Endothelial cell of umbilical vein (primary cell): ENCODE data around the gene IL22RA2. TPM values are rescaled to one million over a fixed set of nuclear protein-coding genes. Genes with fewer than 3 reads are reported as not detected.

Source experiments
- BruUV-seq: library from RNA; stranded (reverse); fragments of 400-500 nt; replicated peaks from 2 replicates; lab custom pipeline; 2021; lab: Mats Ljungman, UMichigan
- CTCF ChIA-PET: fragments of 300-600, 350-600 bp; sonication (Branson Sonifier 250); formaldehyde crosslinking; loops from one replicate; lab custom pipeline; 2021; ENCODE audit warnings: antibody characterized with exemption, inconsistent platforms; lab: Charles Lee
- POLR2A ChIA-PET: fragments of 300-600, 350-600 bp; sonication (Branson Sonifier 250); formaldehyde crosslinking; loops from one replicate; lab custom pipeline; 2021; ENCODE audit warnings: antibody characterized with exemption, inconsistent platforms; lab: Charles Lee
- DNase-seq: peaks from one replicate; pipeline ENCODE4 v3.0.0-alpha.2; 2011; ENCODE audit warnings: low read depth, low spot score
- FAIRE-seq: peaks from 2 replicates; lab custom pipeline; 2011; peaks lifted over from hg19 to GRCh38; lab: Jason Lieb, UNC
- H2AFZ ChIP-seq: 2 replicates; pipeline ENCODE4 v1.6.0; 2012; ENCODE audit warnings: low read depth, low read length, control low read depth, inconsistent platforms
- H3K27ac ChIP-seq: 2 replicates; pipeline ENCODE4 v1.5.1; 2011; ENCODE audit warnings: low read depth, mild to moderate bottlenecking, control low read depth, low read length, moderate library complexity; ENCODE audit not compliant: insufficient read depth
- H3K27me3 ChIP-seq, 2 experiments: 2 replicates each; pipeline versions ENCODE4 v1.6.0 to v1.6.1; 2011; ENCODE audit warnings: low read length in 2 of 2, mixed read lengths in 1 of 2; ENCODE audit not compliant: control insufficient read depth in 2 of 2, insufficient read depth in 2 of 2
- H3K36me3 ChIP-seq, 2 experiments: 2 replicates in 1 of 2; 3 replicates in 1 of 2; pipeline ENCODE4 v1.5.1; 2011; ENCODE audit warnings: low read length in 2 of 2, mild to moderate bottlenecking in 1 of 2, moderate library complexity in 1 of 2; ENCODE audit not compliant: control insufficient read depth in 2 of 2, insufficient read depth in 2 of 2; ENCODE audit errors: extremely low read depth in 1 of 2
- H3K4me1 ChIP-seq: 3 replicates; pipeline ENCODE4 v1.5.1; 2011; ENCODE audit warnings: mild to moderate bottlenecking, low read length; ENCODE audit not compliant: control insufficient read depth, insufficient read depth; ENCODE audit errors: extremely low read depth
- H3K4me2 ChIP-seq: 2 replicates; pipeline ENCODE4 v1.6.1; 2011; ENCODE audit warnings: low read length, control low read depth, mixed read lengths; ENCODE audit not compliant: insufficient read depth
- H3K4me3 ChIP-seq, 3 experiments: fragments of 200-600 bp in 1 of 3; sonication (generic), shearing (Covaris generic) in 1 of 3; replicated peaks in 1 of 3; 2 replicates each; pipeline ENCODE4 v1.5.1; 2011 to 2016; ENCODE audit warnings: control low read depth in 3 of 3, low read length in 3 of 3, mild to moderate bottlenecking in 2 of 3, inconsistent platforms in 1 of 3, low read depth in 1 of 3, moderate library complexity in 1 of 3; ENCODE audit not compliant: insufficient read depth in 1 of 3
- H3K79me2 ChIP-seq: 2 replicates; pipeline ENCODE4 v1.6.0; 2012; ENCODE audit warnings: low read length, inconsistent platforms; ENCODE audit not compliant: control insufficient read depth, insufficient read depth
- H3K9ac ChIP-seq: replicated peaks from 2 replicates; pipeline ENCODE3; 2011; ENCODE audit warnings: low read length, control low read depth; ENCODE audit not compliant: insufficient read depth; ENCODE audit errors: extremely low read depth
- H3K9me1 ChIP-seq: replicated peaks from 3 replicates; pipeline ENCODE4 v1.6.0; 2011; ENCODE audit warnings: mild to moderate bottlenecking, low read length; ENCODE audit not compliant: control insufficient read depth, insufficient read depth; ENCODE audit errors: extremely low read depth
- H3K9me3 ChIP-seq: replicated peaks from 2 replicates; pipeline ENCODE4 v1.5.1; 2012; ENCODE audit warnings: low read length, inconsistent platforms; ENCODE audit not compliant: control insufficient read depth, insufficient read depth
- H4K20me1 ChIP-seq: replicated peaks from 2 replicates; pipeline ENCODE3; 2011; ENCODE audit warnings: mild to moderate bottlenecking, low read length; ENCODE audit not compliant: control insufficient read depth, insufficient read depth; ENCODE audit errors: extremely low read depth
- EZH2 ChIP-seq: IDR thresholded peaks from 2 replicates; pipeline ENCODE4 v1.6.1; 2012; ENCODE audit warnings: borderline replicate concordance, low read depth, mild to moderate bottlenecking, moderate library complexity, low read length, inconsistent platforms; ENCODE audit not compliant: severe bottlenecking
- FOS ChIP-seq: IDR thresholded peaks from 2 replicates; pipeline ENCODE4 v1.6.1; 2011; ENCODE audit warnings: mild to moderate bottlenecking, low read length, moderate library complexity, borderline replicate concordance; ENCODE audit not compliant: insufficient read depth
- GATA2 ChIP-seq: IDR thresholded peaks from 2 replicates; pipeline ENCODE4 v1.7.0; 2011; ENCODE audit warnings: low read depth, mild to moderate bottlenecking, moderate library complexity, mixed read lengths, low read length; ENCODE audit not compliant: insufficient read length, insufficient read depth
- JUN ChIP-seq: IDR thresholded peaks from 2 replicates; pipeline ENCODE4 v1.6.1; 2011; ENCODE audit warnings: borderline replicate concordance, low read depth; ENCODE audit not compliant: insufficient read length, insufficient read depth
- MYC ChIP-seq: IDR thresholded peaks from one replicate; pipeline ENCODE4 v1.6.1; 2011; ENCODE audit warnings: mild to moderate bottlenecking, low read depth, low read length
- POLR2A ChIP-seq: IDR thresholded peaks from 2 replicates; pipeline ENCODE4 v1.6.1; 2012; ENCODE audit warnings: low read depth, mild to moderate bottlenecking, control low read depth, low read length
- POLR2AphosphoS5 ChIP-seq: IDR thresholded peaks from 2 replicates; pipeline ENCODE4 v1.6.1; 2012; ENCODE audit warnings: low read depth, mild to moderate bottlenecking, control low read depth, low read length, moderate library complexity; ENCODE audit not compliant: insufficient read depth
- dilution Hi-C: fragments of 300-500 bp; cut with MboI; formaldehyde crosslinking; loops from one replicate; pipeline ENCODE4 v1.15.0; 2019; ENCODE audit warnings: low sequenced_read_pairs; ENCODE audit not compliant: extremely low pct_ligation_motif_present
- intact Hi-C: fragments of 100-400 bp; cut with micrococcal nuclease; formaldehyde crosslinking; loops from one replicate; pipeline ENCODE4 v1.10.0; 2022
- polyA plus RNA-seq, 4 experiments: library from polyadenylated mRNA; depleted of rRNA in 3 of 4; stranded (reverse) in 3 of 4; unstranded in 1 of 4; fragments of >200 nt; gene quantifications; 2 replicates each; pipeline versions ENCODE4 v1.2.1 to v1.2.3, GENCODE V29; 2011 to 2012; ENCODE audit warnings: missing spikeins in 1 of 4
- total RNA-seq: library from RNA; stranded (reverse); gene quantifications from 2 replicates; pipeline ENCODE4 v1.2.3, GENCODE V29; 2021
- TF ChIP-seq, protein P1 (sequence below): IDR thresholded peaks from 2 replicates; pipeline ENCODE4 v1.6.1; 2011; ENCODE audit not compliant: insufficient read depth, insufficient read length
- TF ChIP-seq, protein P2 (sequence below), 2 donors: IDR thresholded peaks; 1 replicate in 1 of 2; 2 replicates in 1 of 2; pipeline ENCODE4 v1.5.1; 2011; ENCODE audit warnings: low read length in 2 of 2, mild to moderate bottlenecking in 2 of 2, moderate library complexity in 2 of 2, control low read depth in 1 of 2, inconsistent platforms in 1 of 2, low read depth in 1 of 2; ENCODE audit not compliant: insufficient read depth in 1 of 2; ENCODE audit errors: extremely low read depth in 1 of 2

The IL22RA2 gene
- total and polyA plus RNA-seq, 2 donors (not counting 3 experiments of a cell fraction or from before 2014, with no cell fraction given) = not detected

DNA sequence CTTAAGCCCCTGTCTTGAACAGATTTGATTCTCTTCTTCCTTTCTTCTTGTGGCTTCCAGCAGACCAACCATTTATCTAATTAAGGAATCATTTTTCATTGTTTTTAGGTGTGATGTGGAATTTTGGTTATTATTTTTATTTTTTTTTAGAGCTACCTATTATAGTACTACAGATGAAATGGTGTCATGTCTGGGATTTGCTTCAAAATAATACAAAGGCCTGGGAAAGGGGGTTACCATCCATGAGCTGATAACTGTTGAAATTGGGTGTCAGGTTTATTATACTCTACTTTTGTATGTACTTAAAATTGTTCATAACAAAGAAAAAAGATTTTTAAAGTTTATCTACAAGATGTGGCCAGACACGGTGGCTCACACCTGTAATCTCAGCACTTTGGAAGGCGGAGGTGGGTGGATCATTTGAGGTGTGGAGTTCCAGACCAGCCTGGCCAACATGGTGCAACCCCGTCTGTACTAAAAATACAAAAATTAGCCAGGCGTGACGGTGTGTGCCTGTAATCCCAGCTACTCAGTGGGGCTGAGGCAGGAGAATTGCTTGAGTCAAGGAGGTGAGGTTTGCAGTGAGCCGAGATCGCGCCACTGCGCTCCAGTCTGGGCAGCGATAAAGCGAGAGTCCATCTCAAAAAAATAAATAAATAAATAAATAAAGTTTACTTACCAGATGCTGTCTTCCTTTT lies 561 bp downstream of the IL22RA2 start:
- no peaks in the 10 kb centered on the region for H3K4me1 ChIP-seq
- ChIA-PET POLR2A (no interaction called here), CTCF (interaction anchor here (1.1 kb wide), 1 partner anchor 99 kb away, joined by 3 read pairs; no protein-coding TSS in a partner anchor)
- H3K79me2 ChIP-seq = no peaks in the 10 kb centered on the region
- no peaks in the 10 kb centered on the region for H3K9me1 ChIP-seq
- no peaks in the 10 kb centered on the region for H4K20me1 ChIP-seq
- no peaks in the 10 kb centered on the region for H3K27me3 ChIP-seq
- no peak overlapping the region for H3K27ac ChIP-seq
- no peak overlapping the region for H3K9ac ChIP-seq
- intact Hi-C loops (no loop called here), dilution Hi-C loops (no loop called here)
- H3K9me3 ChIP-seq = no peaks in the 10 kb centered on the region
- no peak for TF ChIP-seq JUN
- TF ChIP-seq POLR2AphosphoS5 = no peak
- no peak for TF ChIP-seq POLR2A
- no peak for TF ChIP-seq EZH2
- TF ChIP-seq, protein P1, sequence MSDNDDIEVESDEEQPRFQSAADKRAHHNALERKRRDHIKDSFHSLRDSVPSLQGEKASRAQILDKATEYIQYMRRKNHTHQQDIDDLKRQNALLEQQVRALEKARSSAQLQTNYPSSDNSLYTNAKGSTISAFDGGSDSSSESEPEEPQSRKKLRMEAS = no peak
- TF ChIP-seq, protein P2, sequence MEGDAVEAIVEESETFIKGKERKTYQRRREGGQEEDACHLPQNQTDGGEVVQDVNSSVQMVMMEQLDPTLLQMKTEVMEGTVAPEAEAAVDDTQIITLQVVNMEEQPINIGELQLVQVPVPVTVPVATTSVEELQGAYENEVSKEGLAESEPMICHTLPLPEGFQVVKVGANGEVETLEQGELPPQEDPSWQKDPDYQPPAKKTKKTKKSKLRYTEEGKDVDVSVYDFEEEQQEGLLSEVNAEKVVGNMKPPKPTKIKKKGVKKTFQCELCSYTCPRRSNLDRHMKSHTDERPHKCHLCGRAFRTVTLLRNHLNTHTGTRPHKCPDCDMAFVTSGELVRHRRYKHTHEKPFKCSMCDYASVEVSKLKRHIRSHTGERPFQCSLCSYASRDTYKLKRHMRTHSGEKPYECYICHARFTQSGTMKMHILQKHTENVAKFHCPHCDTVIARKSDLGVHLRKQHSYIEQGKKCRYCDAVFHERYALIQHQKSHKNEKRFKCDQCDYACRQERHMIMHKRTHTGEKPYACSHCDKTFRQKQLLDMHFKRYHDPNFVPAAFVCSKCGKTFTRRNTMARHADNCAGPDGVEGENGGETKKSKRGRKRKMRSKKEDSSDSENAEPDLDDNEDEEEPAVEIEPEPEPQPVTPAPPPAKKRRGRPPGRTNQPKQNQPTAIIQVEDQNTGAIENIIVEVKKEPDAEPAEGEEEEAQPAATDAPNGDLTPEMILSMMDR (IDR thresholded peaks at IDR 0.05; ENCODE audit: extremely low read depth in 1 of 2, insufficient read depth in 1 of 2, low read depth in 1 of 2, low read length in 2 of 2) = no peak
- no peak for TF ChIP-seq MYC
- no peak for TF ChIP-seq GATA2
- TF ChIP-seq FOS = no peak
- H3K4me3 ChIP-seq = no peak overlapping the region
- H2AFZ ChIP-seq = no peak overlapping the region
- no peak overlapping the region for H3K4me2 ChIP-seq
- FAIRE-seq (no peak), DNase-seq (no peak)
- H3K36me3 ChIP-seq = no peaks in the 10 kb centered on the region
- BruUV-seq = no TSS peak
